Breast epithelium (tissue), 4 donors: Measurements from ENCODE around the gene RRP9. TPM values are rescaled to one million over a fixed set of nuclear protein-coding genes. Genes with fewer than 3 reads are reported as not detected.
"Not testable (repeated sequence)": the region's sequence is repeated elsewhere in the genome, so short reads cannot be mapped to it uniquely, and the experiment has no call there.

Source experiments
- DNase-seq, 2 donors: peaks; one replicate each; pipeline ENCODE4 v3.0.0-alpha.2; 2019; ENCODE audit warnings: low spot score in 2 of 2
- H3K27ac ChIP-seq, 2 donors: fragments of 200-600 bp; sonication (generic) in 1 of 2; one replicate each; pipeline ENCODE4 v1.5.1; 2016 to 2019; ENCODE audit warnings: mild to moderate bottlenecking in 1 of 2
- H3K27me3 ChIP-seq, 2 donors: fragments of 200-600 bp; sonication (generic) in 1 of 2; one replicate each; pipeline versions ENCODE4 v1.5.1 to v1.6.0; 2017 to 2019; ENCODE audit warnings: control low read depth in 1 of 2, mild to moderate bottlenecking in 1 of 2
- H3K36me3 ChIP-seq: fragments of 200-600 bp; one replicate; pipeline ENCODE4 v1.5.1; 2019
- H3K4me1 ChIP-seq, 2 donors: fragments of 200-600 bp; sonication (generic); one replicate each; pipeline ENCODE4 v1.5.1; 2016 to 2019; ENCODE audit warnings: control low read depth in 1 of 2
- H3K4me3 ChIP-seq, 3 donors: fragments of 200-600 bp; sonication (generic); 1 replicate in 2 of 3; 2 replicates in 1 of 3; pipeline ENCODE4 v1.5.1; 2016 to 2019; ENCODE audit warnings: mild to moderate bottlenecking in 3 of 3, moderate library complexity in 2 of 3
- H3K9me3 ChIP-seq, 2 donors: fragments of 200-600 bp; sonication (generic) in 1 of 2; one replicate each; pipeline ENCODE4 v1.5.1; 2016 to 2019; ENCODE audit warnings: control low read depth in 1 of 2
- POLR2A ChIP-seq: fragments of 450-650 bp; IDR thresholded peaks from one replicate; pipeline ENCODE4 v1.6.1; 2016; ENCODE audit warnings: antibody characterized with exemption, mild to moderate bottlenecking, moderate library complexity
- POLR2AphosphoS5 ChIP-seq, 3 donors: sonication (generic); formaldehyde crosslinking; IDR thresholded peaks; one replicate each; pipeline ENCODE4 v1.6.1; 2017; ENCODE audit warnings: antibody characterized with exemption in 3 of 3
- intact Hi-C: fragments of 100-400 bp; cut with DNase I; formaldehyde crosslinking; loops from one replicate; pipeline ENCODE4 v1.15.1; 2023; ENCODE audit warnings: low total_unique reads
- total RNA-seq, 3 donors: library from RNA; depleted of rRNA; stranded (reverse); fragments of >200 nt; gene quantifications; one replicate each; pipeline ENCODE4 v1.1.0, GENCODE V29; 2016
- TF ChIP-seq, protein P1 (sequence below), 3 donors: fragments of 450-650 bp; IDR thresholded peaks; one replicate each; pipeline ENCODE4 v1.5.1; 2016 to 2017; ENCODE audit warnings: antibody characterized with exemption in 3 of 3, mild to moderate bottlenecking in 3 of 3, moderate library complexity in 3 of 3

Gene RRP9, protein sequence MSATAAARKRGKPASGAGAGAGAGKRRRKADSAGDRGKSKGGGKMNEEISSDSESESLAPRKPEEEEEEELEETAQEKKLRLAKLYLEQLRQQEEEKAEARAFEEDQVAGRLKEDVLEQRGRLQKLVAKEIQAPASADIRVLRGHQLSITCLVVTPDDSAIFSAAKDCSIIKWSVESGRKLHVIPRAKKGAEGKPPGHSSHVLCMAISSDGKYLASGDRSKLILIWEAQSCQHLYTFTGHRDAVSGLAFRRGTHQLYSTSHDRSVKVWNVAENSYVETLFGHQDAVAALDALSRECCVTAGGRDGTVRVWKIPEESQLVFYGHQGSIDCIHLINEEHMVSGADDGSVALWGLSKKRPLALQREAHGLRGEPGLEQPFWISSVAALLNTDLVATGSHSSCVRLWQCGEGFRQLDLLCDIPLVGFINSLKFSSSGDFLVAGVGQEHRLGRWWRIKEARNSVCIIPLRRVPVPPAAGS
- 10 to 100 TPM; 23.1 to 24.6 (median 23.8) TPM for total RNA-seq

DNA sequence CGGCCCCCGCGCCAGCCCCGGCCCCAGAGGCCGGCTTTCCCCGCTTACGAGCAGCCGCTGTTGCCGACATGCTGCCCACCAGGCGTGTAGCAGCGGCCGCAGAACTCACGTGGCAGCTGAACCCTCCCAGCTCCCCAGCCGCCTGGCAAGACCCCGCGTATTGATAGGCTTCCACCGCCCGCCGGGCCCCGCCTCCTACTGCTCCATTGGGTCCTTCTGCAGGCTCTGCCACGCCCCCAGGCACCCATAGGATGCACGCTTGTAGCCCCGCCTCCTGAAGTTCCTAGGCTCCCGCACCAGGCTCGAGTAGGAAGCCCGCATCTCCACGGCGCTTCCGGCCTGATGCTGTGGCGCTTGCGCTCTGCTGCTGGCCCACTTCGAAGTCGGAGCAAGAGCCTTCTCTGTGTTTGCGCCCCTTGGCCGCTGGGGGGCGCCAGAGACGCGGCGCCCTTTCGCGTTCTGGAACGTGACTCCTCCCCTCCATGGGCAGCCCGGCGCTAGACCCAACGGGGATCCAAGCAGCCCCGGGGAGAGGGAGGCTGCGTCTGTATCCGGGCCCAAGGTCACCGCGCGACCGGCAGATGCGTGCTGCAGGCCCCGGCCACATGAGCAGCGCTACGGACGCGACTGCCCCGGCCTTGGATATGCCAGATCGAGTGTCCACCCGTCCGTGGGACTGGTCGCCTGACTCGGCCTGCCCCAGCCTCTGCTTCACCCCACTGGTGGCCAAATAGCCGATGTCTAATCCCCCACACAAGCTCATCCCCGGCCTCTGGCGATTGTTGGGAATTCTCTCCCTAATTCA, at the start of gene RRP9, which contains the start of gene PARP3:
Gene RRP9, minus strand, starts transcription at position 107 of the 805 bp plus-strand sequence. Its CDS starts 37 bp downstream, at position 70.
Gene PARP3, plus strand, starts transcription at position 566 of the 805 bp plus-strand sequence. CDS start 993 bp downstream, outside the sequence.
- TF ChIP-seq, protein P1, sequence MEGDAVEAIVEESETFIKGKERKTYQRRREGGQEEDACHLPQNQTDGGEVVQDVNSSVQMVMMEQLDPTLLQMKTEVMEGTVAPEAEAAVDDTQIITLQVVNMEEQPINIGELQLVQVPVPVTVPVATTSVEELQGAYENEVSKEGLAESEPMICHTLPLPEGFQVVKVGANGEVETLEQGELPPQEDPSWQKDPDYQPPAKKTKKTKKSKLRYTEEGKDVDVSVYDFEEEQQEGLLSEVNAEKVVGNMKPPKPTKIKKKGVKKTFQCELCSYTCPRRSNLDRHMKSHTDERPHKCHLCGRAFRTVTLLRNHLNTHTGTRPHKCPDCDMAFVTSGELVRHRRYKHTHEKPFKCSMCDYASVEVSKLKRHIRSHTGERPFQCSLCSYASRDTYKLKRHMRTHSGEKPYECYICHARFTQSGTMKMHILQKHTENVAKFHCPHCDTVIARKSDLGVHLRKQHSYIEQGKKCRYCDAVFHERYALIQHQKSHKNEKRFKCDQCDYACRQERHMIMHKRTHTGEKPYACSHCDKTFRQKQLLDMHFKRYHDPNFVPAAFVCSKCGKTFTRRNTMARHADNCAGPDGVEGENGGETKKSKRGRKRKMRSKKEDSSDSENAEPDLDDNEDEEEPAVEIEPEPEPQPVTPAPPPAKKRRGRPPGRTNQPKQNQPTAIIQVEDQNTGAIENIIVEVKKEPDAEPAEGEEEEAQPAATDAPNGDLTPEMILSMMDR (IDR thresholded peaks at IDR 0.05) = peak; percentile 99 to 100 (median 99)
- TF ChIP-seq POLR2AphosphoS5 (IDR thresholded peaks at IDR 0.05) (peak; percentile 73 to 79 (median 75)), POLR2A (peak; percentile 42)
- Histone ChIP-seq H3K9me3 (no peaks in the 10 kb centered on the region), H3K27me3 (no peaks in the 10 kb centered on the region), H3K4me1 (peaks cover 7 to 18% of the 10 kb centered on the region in 2 donors), H3K36me3 (no peaks in the 10 kb centered on the region), H3K27ac (peak within 1 kb of the TSS; percentile 96 to 98), H3K4me3 (peak within 1 kb of the TSS; percentile 77 to 94 (median 77))
- intact Hi-C loops = loop anchor here (2.0 kb wide), 1 partner anchor 33 kb away; the partner anchor contains the start of genes ABHD14A and ABHD14B
- DNase-seq = peak; percentile 100

DNA sequence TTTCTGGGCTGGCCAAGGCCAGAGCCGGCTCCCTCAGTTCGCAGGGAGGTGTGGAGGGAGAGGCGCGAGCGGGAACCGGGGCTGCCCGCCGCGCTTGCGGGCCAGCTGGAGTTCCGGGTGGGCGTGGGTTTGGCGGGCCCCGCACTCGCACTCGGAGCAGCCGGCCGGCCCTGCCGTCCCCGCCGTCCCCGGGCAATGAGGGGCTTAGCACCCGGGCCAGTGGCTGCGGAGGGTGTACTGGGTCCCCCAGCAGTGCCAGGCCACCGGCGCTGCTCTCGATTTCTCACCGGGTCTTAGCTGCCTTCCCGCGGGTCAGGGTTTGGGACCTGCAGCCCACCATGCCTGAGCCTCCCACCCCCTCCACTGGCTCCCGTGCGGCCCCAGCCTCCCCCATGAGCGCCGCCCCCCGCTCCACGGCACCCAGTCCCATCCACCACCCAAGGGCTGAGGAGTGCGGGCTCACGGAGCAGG, 48.8 kb upstream of the RRP9 start:
- H3K9me3 ChIP-seq, DNase-seq, H3K27me3 ChIP-seq, H3K36me3 ChIP-seq, intact Hi-C loops: not testable (repeated sequence)
- Histone ChIP-seq H3K4me3 (peak overlapping the region in 1 of 3 donors; percentile 22), H3K4me1 (peaks cover 0 to 12% of the 10 kb centered on the region in 2 donors), H3K27ac (peak overlapping the region in 1 of 2 donors; percentile 19)

DNA sequence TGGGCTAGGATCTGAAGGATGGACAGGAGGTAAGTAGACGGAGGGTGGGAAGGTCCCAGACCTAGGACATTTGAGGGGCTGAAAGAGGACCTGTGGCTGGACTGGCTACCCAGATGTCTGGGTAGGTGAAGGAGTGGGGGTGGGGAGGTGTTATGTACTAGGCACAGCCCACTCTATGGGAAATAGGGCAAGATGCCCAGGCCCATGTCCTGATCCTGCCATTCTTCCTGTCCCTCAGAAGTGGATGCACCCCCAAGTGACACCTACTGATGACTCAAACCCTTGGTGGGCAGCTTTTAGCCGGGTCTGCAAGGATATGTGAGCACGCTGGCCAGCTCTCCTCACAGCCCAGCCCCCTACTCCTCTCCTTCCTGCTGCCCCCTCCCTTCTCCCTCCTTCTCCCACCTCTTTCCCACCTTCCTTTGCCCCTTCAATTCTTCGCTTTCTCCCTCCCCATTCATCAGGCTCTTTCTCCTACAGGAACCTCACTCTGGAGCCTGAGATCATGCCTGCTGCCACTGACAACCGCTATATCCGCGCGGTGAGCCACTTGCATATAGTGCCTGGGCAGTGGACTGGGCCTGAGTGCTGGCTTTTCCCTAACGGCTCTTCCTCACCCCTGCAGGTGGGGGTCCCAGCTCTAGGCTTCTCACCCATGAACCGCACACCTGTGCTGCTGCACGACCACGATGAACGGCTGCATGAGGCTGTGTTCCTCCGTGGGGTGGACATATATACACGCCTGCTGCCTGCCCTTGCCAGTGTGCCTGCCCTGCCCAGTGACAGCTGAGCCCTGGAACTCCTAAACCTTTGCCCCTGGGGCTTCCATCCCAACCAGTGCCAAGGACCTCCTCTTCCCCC, 46.8 kb upstream of the RRP9 start:
- Histone ChIP-seq H3K4me1 (peaks cover 4 to 10% of the 10 kb centered on the region in 2 donors), H3K9me3 (no peaks in the 10 kb centered on the region), H3K4me3 (no peak overlapping the region), H3K27ac (no peak overlapping the region), H3K36me3 (no peaks in the 10 kb centered on the region), H3K27me3 (no peaks in the 10 kb centered on the region)
- no peak for DNase-seq
- TF ChIP-seq, protein P1 (IDR thresholded peaks at IDR 0.05) = no peak
- TF ChIP-seq POLR2AphosphoS5 (IDR thresholded peaks at IDR 0.05) (no peak), POLR2A (no peak)
- intact Hi-C loops = no loop called here

DNA sequence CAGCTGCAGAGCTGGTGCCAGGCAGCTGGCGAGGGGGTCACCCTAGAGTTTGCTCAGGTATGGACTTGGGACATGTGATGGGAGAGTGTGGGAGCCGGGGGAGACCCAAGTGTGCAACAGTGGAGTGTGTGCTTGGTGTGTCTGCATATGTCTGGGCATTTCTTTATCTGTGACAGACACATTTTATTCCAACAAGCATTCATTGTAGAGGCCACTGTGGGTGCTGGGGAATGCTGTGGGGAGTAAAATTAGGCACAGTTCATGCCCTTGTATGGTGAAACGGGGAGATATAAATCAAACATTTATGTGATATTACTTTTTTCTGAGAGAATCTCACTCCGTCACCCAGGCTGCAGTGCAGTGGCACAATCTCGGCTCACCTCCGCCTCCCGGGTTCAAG, 45.9 kb upstream of the RRP9 start:
- Histone ChIP-seq H3K36me3 (no peaks in the 10 kb centered on the region), H3K4me1 (peaks cover 4 to 10% of the 10 kb centered on the region in 2 donors), H3K4me3 (no peak overlapping the region), H3K27ac (no peak overlapping the region), H3K27me3 (no peaks in the 10 kb centered on the region), H3K9me3 (no peaks in the 10 kb centered on the region)
- intact Hi-C loops = no loop called here
- no peak for DNase-seq
- TF ChIP-seq POLR2A (no peak), POLR2AphosphoS5 (IDR thresholded peaks at IDR 0.05) (no peak)
- TF ChIP-seq, protein P1 (IDR thresholded peaks at IDR 0.05) = no peak
